GM18907 (cell line): ENCODE results near the gene NPHS2.

Source experiments
- ATAC-seq: cut with Tn5 transposase; IDR thresholded peaks from one replicate; pipeline ENCODE4 v1.9.1; 2021; ENCODE audit warnings: mild to moderate bottlenecking, moderate library complexity; ENCODE audit not compliant: unreplicated experiment

The NPHS2 gene

DNA sequence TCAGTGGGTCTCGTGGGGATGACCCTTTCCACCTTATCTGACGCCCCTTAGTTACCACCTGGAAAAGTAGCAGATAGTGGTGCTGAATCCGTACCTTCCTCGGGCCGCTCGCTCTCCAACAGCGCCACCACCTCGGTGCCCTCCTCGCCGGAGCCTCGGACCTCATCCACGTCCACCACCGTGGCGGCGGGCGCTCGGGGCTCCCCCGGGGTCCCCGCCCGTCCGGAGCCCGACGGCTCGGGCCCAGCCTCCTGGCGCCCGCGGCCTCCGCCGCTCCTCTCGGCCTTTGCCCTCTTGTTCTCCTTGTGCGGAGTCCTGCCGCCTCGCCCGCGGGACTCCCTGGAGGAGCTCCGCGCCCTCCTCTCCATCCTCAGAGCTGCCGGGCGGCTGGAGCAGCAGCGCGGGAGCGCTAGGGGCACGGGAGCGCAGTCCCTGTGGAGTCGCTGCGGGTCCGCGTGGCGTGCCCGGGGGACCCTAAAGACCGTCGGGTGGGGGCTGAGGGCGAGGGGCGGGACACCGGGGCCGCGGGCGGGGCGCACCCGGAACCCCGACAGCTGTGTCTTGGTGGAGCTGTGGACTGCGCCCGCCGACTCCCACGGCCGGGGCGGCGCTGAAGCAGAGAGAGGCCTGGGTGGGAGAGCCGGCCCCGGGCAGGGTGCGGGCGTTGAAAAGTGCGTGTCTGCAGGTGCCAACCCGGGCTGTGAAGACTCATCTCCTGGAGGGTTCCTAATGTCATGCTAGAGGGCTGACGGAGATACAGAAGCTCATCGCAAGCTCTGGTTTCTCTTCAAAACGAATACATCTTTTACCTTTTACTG, at the start of gene NPHS2:
NPHS2 (minus strand) TSS at position 452 of the 818 bp plus-strand sequence; CDS start at position 368, 84 bp downstream.
- no peak for ATAC-seq

DNA sequence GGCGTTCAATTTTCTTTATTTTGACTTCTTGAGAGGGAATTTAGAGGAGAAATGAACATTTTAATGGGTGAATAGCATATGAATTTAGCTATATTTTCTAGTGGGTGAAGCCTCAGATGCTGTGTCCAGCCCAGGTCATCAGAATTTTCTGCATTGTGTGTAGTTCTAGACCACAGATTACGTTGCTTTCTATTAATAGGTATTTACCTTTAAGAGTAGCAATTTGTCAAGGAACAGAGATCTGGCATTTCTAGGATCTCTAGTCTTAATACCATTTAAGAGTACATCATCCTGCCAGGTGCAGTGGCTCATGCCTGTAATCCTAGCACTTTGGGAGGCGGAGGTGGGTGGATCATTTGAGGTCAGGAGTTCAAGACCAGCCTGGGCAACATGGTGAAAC, 36.6 kb upstream of the NPHS2 start:
- no peak for ATAC-seq

DNA sequence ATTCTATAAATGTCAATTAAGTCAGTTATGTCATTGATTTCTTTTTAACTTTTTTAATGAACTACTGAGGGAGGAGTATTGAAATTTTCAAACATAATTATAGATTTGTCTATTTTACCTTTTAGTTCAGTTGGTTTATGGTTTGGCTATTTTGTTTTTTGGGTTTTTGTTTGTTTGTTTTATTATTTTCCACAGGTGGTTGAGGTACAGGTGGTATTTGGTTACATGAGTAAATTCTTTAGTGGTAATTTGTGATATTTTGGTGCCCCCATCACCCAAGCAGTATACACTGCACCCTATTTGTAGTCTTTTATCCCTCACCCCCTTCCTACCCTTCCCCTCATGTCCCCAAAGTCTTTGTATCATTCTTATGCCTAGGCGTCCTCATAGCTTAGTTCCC, 25.3 kb upstream of the NPHS2 start:
- ATAC-seq, result no peak

DNA sequence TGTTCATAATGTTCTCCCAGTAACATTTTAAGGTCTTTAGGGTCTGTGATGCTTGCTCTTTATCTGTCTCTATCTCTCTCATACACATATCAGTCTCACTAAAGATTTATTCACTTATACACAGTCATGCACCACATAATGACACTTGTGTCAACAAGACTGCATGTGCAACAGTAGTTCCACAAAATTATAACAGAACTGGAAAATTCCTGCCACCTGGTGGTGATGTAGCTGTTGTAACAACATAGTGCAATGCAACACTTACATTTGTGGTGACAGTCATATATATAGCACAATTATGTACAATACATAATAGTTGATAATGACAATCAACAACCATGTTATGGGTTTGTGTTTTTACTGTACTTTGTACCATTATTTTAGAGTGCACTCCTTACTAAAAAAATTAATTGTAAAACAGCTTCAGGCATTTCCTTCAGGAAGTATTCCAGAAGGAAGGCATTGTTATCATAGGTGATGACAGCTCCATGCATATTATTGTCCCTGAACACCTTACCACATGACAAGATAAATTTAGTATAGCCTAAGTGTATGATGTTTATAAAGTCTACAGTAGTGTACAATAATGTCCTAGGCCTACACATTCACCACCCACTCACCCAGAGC, 24.0 kb upstream of the NPHS2 start:
- ATAC-seq, result no peak

DNA sequence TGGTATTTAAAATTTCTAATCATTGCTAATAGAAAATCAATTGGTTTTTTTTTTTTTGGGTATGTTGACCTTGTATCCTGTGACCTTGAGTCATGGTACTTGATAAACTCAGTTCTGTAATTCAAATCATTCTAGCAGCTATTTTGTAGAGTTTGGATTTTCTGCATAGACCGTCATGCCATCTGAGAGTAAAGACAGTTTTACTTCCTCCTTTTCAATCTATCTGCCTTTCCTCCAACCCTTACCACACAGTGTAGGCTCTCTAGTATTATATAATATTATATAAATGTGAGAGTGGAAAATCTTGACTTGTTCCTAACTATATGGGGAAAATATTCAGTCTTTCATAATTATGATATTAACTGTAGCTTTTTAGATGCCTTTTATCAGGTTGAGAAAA, 22.9 kb upstream of the NPHS2 start:
- no peak for ATAC-seq

DNA sequence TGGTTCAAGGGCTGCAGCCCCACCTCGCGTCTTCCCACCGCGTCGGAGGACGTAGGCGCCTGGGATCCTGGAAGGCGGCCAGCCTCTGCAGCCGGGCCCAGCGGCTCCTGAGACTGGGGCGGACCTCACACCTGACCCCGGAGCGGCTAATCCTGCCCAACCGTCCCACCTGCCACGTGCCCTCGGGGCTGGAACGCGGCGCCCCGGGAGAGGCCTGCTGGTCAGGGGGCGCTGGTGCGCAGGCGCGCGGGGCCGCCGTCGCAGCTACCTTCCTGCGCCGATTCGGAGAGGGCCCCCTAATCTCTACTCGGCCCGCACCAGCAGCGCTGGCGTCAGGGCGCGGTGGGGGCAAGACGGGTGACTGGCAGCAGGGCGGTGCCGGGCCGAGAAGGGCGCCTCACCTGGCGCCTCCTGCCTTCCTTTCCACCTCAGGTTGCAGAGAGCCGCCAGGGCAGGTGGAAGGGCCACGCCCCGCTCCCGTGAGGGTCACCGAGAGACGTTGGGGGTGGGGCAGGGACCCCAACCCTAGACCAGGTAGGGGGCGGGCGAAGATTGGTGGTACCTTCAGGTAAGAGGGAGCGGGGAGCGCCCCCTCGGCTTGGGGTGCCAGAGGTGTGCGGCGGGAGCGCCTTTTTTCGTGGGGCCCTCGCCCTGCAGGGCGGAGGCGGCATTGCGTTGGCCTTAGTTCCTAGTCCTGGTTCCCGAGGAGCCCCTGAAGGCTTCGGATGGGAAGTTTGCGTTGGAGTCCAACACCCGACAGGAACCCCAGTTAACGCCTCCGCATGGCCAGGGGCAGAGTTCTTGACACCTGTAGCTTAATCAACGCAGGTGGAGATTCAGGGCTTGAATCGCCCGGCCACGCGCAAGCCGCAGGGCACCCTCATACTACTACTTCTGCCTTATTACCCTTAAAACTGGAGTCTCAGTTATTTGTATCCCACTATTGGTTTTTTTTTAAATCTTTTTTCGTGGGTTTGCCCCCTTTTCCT, 16.1 kb upstream of the NPHS2 start, which contains the start of gene TDRD5:
TDRD5 (plus strand) TSS at position 241 of the 989 bp plus-strand sequence. CDS start 784 bp downstream, outside the sequence.
- no peak for ATAC-seq

DNA sequence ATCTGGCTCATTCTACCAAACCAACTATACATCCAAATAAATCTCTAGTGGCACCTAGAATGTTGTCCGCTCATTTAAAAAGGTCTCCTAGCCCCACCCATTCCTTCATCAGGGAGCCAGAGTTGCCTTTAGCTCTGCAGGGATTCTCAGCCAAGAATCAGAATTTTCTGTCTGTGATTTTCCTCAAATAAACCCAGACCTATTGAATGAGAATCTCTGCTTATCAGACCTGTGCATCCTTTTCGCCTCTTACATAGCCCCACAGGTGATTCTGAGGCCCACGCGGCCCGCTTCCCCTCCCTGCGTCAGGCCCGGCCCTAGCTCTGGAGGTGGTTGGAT, 15.5 kb upstream of the NPHS2 start:
- ATAC-seq, result no peak

DNA sequence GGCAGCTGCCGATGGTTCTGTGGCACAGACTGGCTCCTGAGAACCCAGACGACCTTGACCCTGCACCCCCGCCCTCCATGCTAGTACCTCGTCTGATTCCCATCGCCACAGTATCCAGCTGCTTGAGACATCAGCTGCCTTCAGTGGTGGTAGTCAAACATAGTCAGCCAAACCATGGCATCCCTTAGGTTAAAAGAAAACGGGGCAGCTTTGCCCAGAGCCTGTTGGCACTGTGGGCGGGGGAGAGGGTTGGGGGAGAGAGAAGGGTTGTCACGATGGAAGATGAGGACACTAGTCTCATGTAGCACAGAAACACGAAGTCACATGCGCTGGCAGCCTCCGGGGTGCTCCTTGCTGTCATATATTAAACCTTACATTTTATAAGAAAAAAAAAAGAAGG, 14.9 kb upstream of the NPHS2 start:
- ATAC-seq, result no peak

DNA sequence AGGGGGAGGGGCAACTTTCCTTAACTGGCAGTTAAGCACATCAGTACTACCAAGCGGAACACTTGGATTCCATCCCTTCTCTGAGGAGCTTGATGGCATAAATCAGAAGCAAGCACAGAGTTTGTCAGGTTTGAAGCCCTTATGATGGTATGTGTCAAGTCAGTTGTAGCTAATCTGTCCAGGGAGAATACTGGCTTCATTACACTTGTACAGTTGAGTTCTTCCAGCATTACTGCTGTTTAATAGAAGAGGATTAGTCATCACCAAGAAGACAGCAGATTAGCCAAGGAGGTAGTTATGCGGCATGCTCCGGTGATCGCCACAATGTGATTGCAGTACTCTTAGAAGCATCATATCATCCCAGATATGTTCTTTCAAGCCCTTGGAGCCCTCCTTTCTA, 13.8 kb upstream of the NPHS2 start:
- no peak for ATAC-seq

DNA sequence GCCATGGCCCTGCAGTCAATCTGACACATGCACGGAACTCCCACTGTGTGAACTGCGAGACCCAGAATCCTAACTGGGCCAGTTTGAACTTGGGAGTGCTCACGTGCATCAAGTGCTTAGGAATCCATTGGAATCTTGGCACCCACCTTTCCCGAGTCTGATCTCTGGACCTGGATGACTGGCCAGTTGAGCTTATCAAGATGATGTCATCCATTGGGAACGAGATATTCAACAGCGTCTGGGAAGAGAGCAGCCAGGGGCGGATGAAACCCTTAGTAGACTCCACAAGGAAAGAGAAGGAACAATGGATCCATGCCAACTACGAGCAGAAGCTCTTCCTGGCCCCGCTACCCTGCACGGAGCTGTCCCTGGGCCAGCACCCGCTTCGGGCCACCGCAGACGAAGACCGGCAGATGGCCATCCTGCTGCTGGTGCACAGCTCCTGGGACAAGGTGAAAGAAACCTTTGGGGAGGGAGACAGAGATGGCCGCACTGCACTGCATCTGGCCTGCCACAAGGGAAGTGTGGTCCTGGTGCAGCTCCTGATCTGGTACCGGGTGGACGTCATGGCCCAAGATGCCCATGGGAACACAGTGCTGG, 12.8 kb upstream of the NPHS2 start:
- ATAC-seq, result no peak

DNA sequence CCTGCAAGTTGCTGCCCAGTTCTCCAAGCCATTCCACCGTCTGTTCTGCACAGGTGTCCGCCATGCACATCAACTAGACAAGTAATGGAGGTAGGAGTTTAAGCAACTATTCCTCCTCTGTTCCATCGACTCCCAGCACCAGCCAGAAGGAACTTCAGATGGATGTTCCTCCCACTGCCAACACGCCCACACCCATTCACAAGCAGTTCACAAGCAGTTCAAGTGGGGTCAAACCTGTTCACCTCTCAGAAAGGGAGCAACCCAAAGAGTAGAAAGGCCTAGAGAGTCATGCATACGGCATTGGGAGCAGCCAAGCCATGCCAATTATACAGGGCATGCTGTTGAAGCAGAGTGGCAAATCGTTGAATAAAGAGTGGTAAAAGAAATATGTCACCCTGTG, 11.6 kb upstream of the NPHS2 start:
- no peak for ATAC-seq

DNA sequence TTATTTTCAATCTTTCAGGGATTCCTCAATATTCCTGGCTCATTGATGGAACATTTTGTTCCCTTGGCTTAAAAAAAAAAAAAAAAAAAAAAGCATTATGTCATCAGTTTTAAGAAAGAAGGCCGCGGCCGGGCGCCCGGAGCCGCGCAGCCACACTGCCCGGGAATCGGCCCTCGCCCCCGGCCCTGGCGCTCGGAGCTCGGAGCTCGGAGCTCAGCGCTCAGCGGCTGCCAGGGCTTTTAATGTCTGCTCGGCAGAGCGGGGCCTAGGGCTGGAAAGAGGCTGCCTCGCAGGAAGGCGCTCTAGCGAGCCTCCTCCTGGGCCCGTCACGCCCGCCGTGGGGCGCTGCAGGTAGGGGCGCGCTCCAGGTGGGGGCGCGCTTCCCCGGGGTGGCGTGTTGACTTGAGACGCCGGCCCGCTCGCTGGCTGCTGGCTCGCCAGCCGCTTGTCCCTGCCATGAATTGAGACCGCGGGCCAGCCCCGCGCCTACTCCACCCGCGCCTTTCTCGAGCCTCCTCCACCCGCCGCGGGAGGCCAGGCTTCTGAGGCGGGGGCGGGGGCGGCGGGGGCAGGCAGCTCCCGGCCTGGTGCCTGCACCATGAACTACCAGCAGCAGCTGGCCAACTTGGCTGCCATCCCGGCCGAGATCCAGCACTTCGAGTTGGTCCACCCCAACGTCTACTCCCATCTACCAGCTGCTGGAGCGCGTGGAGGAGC, 10.5 kb upstream of the NPHS2 start:
- no peak for ATAC-seq

DNA sequence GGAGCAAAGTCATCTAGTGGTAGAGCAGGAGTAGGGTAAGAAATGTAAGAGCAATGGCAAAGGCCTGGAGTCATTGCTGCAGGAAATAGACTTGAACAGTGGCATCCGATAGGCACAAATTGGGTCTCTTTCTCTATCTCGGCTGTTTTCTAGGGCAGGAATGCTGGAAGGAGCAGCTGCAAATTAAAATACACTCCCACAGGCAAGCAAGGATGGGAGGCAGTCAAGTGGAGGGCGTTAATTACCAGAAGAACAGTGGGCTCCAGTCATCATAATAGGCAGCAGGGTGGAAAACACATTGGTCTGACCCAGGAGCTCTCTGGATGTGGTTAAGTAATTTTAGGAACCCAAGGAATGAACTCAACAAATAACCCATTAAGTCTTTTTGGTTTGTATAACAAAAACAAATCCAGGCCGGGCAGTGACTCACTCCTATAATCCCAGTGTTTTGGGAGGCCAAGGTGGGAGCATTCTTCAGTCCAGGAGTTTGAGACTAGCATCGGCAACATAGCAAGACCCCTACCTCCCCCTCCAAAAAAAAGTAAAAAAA, 8.1 kb upstream of the NPHS2 start:
- no peak for ATAC-seq

DNA sequence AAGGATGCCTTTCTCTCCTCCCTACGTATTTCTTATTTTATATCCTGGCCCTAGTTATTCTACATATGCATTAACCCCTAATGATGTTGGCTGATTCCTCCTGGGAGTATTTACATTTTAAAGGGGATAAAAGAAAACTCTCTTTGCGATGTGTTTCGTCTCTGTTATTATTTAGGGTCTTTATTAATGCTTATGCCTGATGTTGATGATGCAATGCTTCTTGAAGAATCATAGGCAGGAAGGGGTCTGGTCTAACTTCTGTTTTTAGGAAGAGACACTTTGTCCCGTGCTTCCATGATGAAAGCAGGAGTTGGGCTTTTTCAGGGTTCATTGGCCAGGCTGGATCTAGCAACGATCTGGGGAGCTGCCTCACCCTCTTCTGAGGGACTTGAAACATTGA, 761 bp upstream of the NPHS2 start:
- no peak for ATAC-seq

DNA sequence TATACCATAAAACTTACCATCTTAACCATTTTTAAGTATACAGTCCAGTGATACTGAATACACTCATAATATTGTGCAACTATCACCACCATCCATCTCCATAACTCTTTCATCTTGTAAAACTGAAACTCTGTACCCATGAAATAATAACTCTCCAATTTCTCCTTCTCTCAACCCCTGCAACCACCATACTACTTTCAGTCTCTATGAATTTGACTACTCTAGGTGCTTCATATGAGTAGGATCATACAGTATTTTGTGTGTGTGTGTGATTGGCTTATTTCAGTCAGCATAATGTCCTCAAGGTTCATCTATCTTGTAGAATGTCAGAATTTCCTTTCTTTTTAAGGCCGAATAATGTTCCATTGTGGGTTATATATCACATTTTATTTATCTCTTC, 17.7 kb downstream of the NPHS2 start:
- ATAC-seq, result no peak

DNA sequence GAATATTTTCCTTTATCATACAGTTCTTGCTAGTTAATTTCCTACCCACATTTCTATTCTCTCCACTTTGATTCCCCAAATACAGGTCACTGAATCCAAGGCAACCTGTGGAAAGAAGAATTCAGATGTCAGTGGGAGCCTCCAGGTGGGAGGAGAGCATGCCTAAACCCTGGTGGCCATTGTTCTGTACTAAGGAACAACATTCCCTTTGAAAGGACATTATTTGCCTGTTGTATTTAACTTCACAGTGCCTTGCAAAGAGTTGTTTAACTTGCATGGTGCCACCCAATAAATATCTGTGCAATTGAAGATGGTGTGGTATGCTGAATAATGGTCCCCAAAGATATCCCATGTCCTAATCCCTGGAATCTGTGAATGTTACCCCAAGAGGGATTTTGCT, 21.3 kb downstream of the NPHS2 start:
- no peak for ATAC-seq

DNA sequence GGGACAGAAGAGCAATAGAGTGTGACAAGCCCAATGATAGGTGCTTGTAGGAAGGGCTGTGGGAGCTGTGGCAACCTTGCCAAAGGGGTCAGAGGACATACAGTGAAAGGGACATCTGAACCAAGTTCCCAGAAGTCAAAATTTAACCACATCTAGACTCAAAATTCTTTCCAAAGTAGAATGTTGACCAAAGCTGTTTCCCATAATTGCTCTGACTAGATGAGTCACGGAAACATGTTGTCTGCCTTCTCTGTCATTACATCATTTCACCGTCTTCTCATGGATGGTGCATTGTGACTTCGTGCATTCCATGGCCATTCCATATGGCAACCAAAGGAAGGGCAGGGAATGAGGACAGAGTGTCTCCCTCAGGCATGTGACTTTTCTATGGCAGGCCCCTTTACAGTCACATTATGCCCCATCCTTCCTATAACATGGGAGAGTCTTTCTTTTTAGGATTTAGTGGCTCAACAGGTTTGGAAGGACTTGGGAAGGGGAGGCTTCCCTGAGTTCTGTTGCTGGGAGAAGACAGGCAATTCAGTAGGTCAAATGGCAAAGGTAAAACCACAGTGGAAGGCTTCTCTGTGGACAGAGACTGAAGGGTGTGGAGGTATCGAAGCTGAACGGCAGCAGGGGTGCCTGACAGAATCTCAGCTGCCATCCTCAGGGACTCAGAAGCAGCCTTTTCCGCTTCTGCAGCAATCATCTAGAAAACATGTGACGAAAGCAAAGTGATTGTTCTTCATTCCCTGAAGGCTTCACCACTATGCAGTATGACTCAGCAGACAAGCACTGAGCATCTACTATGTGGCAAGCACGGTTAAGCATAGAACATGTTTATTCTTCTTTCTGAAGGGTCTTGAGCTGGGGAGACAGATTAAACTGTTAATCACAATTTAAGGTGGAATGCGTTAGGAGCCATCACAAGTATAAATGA, 24.7 kb downstream of the NPHS2 start:
- ATAC-seq, result no peak

DNA sequence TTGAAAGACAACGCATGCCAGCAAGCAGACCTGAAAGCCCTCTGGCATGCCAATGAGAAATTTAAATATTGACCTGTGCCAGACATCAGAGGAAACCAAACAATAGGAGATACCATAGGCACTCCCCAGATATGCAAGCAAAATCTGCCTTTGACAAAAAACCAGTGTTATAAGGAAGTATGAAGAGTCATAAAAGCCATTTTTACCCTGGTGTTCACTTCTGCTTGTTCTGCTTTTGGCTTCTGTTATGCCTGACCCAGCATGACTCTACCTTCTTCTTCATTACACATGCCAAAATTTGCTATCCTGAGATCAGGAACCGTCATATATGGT, 26.4 kb downstream of the NPHS2 start:
- ATAC-seq, result no peak
